Frontal cortex (tissue), 4 donors: ENCODE data around the gene NOP16. TPM values are rescaled to one million over a fixed set of nuclear protein-coding genes. Genes with fewer than 3 reads are reported as not detected.
A peak's percentile ranks its signal among the peaks of the same experiment; 100 is the strongest.

Experiments
- DNase-seq, 2 donors: peaks; one replicate each; pipeline ENCODE4 v3.0.0; 2012; ENCODE audit warnings: low spot score in 2 of 2
- FAIRE-seq: peaks from 2 replicates; lab custom pipeline; 2012; peaks lifted over from hg19 to GRCh38; lab: Jason Lieb, UNC
- total RNA-seq: library from RNA; depleted of rRNA; stranded (reverse); fragments of >200 nt; gene quantifications from one replicate; pipeline ENCODE4 v1.2.3, GENCODE V29; 2014
- donor health status: control.
- donor health status: control.
- donor health status: control.

NOP16 gene, protein sequence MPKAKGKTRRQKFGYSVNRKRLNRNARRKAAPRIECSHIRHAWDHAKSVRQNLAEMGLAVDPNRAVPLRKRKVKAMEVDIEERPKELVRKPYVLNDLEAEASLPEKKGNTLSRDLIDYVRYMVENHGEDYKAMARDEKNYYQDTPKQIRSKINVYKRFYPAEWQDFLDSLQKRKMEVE
- 12.6 TPM for total RNA-seq

DNA sequence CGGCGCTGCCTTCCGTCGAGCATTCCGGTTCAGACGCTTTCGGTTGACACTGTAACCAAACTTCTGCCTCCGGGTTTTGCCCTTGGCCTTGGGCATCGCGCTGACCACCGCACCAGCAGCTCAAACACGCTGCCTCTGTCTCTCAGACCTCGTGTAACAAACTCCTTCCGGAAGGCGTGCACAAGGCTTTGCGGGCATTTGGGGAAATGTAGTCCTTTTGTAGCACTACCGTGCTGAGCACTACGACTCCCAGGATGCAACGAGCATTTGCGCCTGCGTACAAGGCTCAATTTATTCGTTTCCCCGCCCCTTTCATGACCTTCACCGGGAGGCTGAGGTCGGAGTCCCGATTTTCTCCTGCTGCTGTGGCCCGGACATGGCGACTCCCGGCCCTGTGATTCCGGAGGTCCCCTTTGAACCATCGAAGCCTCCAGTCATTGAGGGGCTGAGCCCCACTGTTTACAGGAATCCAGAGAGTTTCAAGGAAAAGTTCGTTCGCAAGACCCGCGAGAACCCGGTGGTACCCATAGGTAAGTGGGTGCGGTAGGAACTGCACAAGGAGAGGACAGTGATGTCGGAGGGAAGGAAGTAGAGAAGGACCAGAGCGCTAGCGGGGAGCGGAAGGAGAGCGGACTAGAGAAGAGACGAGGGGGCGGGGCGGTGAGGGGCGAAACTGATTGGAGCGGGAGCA, at the start of gene NOP16, which contains the start of gene HIGD2A:
Gene NOP16, minus strand, starts transcription at position 155 of the 691 bp plus-strand sequence. Its CDS starts 59 bp downstream, at position 96.
Gene HIGD2A, plus strand, starts transcription at position 308 of the 691 bp plus-strand sequence. Its CDS starts 69 bp downstream, at position 377.
- DNase-seq (peak; percentile 91 to 98), FAIRE-seq (no peak)

DNA sequence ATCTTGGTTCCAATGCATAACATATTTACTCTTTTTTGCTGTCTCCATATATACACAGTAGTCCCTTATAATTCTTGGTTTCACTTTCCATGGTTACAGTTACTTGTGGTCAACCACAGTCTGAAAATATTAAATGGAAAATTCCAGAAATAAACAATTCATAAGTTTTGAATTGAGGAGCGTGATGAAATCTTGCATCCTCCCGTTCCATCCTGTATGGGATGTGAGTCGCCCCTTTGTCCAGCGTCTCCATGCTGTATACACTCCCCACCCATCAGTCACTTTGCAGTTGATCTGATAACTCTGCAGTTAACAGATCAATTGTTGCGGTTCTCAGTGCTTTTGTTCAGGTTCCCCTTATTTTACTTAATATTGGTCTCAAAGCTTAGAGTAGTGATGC, 48.3 kb upstream of the NOP16 start:
- DNase-seq: no peak
- no peak for FAIRE-seq

DNA sequence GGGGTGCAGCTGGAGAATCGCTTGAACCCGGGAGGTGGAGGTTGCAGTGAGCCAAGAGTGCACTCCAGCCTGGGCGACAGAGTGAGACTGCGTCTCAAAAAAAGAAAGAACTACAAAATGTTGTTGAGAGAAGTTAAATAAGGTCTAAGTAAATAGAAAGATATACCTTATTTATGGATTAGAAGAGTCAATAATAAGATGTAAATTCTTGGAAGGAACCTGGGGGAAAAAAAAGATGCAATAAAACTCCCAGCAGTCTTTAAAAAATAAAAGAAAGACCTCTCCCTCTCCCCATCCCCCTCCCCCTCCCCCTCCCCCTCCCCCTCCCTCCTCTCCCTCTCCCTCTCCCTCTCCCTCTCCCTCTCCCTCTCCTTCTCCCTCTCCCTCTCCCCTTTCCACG, 44.3 kb upstream of the NOP16 start:
- DNase-seq (no peak), FAIRE-seq (no peak)

DNA sequence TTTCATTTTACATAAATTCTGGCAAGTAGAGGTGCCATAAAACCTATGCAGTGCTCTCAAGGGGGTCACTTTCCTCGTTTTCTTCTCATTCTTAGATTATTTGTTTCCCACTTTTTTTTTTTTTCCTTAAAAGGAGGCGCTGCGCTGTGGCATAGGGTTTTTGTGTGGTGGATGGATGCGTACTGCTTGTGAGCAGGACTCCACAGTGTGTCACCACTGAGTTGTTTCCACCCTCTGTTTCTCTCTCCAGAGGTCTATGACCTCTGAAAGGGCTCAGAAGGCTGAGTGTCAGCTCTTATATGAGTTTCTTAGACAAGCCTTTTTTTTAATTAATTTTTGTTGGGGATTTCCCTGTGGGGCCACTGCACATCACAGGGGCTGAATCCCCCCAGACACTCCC, 41.6 kb upstream of the NOP16 start:
- FAIRE-seq (no peak), DNase-seq (no peak)

DNA sequence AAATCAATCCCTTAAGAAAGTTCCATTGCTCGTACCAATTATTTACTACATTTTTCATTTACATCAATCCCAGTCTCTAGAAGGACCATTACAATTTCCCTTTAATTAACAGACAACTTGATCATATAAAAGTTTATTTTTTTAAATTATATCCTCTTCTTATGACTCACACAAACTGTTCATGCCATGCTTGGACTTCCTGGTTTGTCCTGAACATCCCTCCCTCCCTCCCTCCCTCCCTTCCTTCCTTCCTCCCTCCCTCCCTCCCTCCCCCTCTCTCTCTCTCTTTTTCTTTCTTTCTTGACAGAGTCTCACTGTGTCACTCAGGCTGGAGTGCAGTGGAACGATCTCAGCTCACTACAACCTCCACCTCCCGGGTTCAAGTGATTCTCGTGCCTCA, 39.6 kb upstream of the NOP16 start:
- FAIRE-seq (no peak), DNase-seq (no peak)

DNA sequence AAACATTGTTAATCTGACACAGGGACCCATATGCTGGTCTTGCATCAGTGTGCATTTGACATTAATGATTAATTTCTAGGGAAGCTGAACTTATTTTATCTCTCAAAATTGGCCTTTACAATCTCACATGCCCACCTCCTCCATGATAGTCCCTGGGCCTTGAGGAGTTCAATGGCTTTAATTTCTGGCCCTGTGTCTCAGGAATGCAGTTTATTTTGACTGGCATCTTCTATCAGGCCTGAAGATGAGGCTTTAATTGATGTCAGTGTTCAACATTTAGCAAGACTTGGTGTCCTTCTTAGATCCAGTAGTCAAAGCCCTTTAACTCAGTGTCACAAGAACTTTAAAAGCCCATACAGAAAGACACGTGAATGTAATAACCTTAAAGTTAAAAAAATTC, 38.5 kb upstream of the NOP16 start:
- DNase-seq: no peak
- FAIRE-seq: no peak

DNA sequence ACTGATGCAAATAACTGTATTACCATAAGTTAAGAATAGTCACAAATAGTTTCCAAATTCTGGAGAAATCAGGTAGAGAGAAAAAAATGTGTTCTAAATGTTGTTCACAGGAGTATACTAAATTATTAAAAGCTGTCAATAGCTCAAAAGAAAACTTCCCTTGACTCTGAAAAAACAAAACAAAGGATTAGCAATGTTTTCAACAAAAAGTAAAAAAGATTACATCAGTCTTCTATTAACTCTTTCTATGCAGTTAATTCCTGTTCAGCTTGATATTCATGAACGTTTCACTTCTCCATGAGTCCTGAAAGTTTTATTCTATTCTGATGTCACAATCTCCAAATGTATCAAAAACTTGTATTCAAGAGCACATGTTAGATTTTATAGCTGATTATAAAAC, 37.4 kb upstream of the NOP16 start:
- DNase-seq (no peak), FAIRE-seq (no peak)

DNA sequence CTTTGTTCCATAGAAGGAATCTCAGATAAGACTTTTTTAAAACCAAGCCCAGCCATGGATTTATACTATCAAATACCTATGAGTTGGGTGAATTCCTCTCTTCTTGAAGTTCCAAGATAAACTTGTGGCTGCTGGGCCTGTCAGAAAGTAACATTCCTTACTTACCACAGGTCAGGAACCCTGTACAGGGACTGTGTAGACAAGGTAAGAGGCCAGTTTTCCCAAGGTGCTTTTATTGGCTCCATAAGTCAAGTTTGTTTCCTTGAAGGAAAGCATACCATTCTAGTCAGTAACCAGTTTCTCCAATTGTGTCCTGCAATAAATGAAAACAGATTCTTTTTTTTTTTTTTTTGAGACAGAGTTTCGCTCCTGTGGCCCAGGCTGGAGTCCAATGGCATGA, 36.7 kb upstream of the NOP16 start:
- FAIRE-seq (no peak), DNase-seq (no peak)

DNA sequence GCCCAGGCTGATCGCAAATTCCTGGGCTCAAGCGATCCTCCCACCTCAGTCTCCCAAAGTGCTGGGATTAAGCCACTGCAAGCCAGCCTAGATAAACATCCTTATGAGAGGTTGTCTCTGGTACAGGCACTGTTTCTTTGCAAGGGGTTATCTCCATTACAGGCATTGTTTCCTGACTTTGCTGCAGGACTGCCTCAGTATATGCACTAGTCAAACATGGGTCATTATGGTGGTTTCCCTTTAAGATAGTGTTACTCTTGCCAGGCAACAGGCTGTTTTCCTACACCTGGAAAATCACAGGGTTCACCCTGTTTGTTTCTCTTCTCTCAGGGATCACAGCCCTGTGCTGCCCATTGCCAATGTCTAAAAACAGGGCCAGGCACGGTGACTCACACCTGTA, 35.8 kb upstream of the NOP16 start:
- no peak for DNase-seq
- FAIRE-seq: no peak

DNA sequence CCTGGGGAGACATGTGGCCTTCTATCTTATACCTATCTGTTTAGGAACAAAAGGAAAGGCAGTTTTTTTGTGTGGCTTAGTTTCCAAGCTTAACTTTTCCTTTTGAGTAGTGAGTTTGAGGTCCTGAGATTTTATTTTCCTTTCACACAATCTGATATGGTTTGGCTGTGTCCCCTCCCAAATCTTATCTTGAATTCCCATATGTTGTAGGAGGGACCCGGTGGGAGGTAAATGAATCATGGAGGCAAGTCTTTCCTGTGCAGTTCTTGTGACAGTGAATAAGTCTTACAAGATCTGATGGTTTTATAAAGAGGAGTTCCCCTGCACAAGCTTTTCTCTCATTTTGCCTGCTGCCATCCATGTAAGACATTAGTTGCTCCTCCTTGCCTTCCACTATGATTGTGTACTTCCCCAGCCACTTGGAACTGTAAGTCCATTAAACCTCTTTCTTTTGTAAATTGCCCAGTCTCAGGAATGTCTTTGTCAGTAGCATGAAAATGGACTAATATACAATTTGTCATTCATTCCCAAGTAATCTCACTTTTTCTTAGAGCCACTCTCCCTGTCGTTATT, 32.7 kb upstream of the NOP16 start:
- no peak for FAIRE-seq
- DNase-seq: no peak

DNA sequence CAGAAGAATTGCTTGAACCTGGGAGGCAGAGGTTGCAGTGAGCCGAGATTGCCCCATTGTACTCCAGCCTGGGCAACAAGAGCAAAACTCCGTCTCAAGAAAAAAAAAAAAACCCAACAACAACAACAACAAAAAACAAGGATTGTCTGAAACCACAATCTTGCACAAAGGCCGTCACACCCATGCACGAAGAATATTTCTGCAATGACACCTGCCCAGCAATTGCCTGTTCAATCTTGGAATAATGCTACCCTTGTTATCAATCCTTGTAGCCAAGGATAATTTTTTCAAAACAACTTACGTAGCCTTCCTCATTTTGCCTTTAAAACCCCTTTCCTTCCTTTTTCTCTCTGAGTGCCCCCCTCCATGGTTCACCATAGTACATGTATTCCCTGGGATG, 31.7 kb upstream of the NOP16 start:
- FAIRE-seq: no peak
- no peak for DNase-seq

DNA sequence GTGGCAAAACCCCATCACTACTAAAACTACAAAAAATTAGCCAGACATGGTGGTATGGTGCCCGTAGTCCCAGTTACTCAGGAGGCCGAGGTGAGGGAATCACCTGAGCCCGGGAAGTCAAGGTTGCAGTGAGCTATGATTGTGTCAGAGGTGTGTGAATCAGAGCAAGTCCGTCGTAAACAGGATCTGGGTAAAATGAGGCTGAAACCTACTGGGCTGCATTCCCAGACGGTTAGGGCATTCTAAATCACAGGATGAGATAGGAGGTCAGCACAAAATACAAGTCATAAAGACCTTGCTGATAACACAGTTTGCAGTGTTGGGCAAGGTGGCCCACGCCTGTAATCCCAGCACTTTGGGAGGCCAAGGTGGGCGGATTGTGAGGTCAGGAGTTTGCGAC, 29.9 kb upstream of the NOP16 start:
- no peak for DNase-seq
- no peak for FAIRE-seq

DNA sequence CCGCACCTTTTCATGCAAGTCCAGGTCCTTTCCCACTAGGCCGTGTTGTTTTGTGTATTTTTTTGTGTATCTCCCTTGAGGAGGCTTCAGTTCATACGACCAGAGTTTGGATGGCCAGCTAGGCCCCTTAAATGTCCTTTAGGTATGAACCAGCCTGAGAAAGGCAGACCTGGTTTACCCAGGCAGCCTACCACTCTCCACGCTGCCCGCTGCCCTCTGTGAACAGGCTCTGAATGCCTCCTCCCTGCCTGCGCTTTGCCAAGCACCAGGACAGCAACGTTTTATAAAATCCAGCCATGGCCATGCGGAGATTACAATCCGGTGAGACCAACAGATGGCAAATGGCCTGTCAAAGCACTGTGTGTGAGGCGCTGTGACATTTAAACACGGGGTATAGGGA, 28.6 kb upstream of the NOP16 start:
- FAIRE-seq: no peak
- no peak for DNase-seq

DNA sequence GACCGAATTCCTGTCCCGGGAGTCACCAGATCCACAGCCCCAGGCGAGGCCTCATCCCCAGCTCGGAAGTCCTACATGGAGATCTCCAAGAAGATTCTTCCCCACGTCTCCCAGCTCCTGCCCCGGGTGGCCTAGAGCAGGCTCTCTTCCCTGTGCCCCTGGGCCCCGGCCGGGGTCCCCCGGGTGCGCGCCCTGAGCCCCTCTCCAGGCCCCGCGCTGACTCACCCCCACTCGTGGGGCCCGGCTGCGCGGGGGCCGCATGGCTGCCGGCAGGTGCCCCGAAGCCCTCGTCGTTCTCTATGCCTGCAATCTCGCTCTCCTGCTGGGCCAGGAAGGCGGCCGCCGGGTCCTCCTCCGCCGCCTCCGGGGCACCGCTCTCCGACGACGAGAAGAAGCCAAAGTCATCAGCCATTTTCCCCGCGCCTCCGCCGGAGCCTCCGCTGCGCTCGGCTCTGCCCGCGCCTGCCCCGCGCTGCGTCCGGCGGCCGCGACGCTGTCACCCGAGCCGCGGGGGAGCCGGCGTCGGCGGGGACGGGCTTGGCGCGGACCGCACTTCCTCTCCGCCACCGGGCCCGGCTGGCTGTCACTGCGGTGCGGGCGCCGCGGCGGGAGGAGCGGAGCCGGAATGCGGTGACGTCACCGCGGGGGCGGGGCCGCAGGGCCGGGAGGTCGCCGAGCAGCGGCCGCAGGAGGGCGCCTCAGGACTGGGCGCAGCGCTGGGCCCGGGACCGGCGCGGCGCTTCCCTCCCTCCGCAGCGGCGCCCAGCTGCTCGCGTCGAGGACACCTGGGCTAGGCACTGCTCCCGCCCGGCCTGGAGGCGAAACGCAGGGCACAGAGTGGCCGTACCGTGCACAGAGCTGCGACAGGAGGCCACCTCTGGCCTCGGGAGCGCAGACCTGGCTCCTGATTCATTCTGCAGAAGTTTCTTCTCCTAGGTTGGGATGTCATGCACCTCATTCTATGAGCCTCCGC, 27.8 kb upstream of the NOP16 start, which contains the start of gene CLTB:
Gene CLTB, minus strand, starts transcription at position 588 of the 973 bp plus-strand sequence. Its CDS starts 176 bp downstream, at position 412.
- DNase-seq (peak; percentile 97 to 98), FAIRE-seq (no peak)

DNA sequence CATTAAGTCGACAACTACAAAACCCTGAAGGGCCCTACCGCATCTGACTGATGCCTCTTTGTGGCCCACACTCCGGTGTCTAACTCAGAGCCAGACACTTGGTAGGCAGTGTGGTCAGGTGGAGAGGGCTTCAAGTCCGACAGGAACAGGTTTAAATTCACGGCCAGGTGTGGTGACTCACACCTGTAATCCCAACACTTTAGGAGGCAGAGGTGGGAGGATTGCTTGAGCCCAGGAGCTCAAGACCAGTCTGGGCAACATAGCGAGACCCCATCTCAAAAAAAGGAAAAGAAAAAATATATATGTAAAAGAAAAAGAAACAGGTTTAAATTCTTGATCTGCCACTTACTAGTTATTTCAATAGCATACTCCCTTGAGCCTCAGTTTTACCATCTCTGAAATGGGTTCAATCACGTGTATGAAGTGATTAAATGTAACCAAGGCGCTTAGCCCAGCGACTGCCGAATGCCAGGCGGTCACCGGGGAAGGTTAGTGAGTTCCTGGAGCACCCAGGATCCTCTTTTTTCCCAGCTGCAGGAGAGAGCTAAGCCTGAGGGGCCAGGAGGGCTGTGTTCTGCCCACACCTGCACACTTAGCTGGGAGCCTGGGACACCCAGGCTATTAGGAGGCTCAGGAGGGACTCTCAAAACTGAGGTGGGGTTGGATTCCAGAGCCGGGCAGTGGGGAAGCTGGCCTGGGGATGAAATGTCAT, 27.0 kb upstream of the NOP16 start:
- FAIRE-seq (no peak), DNase-seq (no peak)

DNA sequence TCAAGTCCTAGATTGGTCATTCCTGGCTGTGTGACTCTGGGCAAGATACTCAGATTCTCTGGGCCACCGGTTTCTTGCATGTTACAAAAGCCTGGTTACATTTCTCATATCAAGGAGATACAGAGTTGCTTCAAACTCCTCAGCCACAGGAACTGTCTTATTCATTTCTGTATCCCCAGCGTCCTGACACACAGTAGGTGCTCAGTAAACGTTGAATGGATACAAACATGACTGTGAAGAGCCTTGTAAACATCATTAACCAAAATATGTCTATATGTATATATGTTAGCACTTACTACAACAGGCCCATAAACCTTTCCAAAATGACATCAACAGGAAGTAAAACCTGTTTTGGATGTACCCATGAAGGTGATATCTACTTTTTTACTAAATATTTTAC, 26.3 kb upstream of the NOP16 start:
- no peak for DNase-seq
- FAIRE-seq: no peak

DNA sequence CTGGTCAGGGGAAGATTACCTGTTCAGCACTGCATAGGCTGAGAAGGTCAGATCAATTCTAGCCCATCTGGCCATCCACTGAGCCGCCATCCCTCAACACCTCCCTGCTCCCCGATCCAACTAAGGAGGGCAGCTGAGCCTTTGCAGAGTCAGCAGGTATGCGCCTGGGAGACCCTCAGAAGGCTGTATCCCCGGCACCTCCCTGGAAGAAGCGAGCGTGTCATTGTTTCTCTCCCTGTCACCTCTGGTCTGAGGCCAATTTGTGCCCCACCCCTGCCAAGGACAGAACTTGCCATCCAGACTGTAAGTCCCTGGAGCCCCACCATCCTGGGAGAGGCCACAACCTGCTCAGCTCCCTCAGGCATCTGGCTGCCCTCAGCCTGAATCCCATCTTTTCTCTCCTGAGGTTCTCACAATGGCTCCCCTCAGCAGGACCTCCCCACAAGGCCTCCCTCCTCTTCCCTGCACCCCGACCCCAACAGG, 25.4 kb upstream of the NOP16 start:
- FAIRE-seq: no peak
- no peak for DNase-seq

DNA sequence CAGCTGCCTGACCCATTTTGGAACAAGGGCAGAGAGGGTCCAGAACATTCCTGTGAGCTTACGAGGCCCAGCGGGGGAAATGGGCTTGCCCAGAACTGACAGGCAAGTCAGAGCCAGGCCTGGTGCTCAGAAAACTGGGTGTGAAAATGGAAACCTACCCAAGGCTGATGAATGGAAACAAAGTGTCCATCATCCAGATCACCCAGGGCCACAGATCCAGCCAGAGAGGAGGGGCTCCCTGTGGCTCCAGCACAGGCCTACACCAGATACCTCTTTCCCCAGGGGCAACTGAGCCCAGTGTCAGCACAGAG, 24.8 kb upstream of the NOP16 start:
- no peak for FAIRE-seq

DNA sequence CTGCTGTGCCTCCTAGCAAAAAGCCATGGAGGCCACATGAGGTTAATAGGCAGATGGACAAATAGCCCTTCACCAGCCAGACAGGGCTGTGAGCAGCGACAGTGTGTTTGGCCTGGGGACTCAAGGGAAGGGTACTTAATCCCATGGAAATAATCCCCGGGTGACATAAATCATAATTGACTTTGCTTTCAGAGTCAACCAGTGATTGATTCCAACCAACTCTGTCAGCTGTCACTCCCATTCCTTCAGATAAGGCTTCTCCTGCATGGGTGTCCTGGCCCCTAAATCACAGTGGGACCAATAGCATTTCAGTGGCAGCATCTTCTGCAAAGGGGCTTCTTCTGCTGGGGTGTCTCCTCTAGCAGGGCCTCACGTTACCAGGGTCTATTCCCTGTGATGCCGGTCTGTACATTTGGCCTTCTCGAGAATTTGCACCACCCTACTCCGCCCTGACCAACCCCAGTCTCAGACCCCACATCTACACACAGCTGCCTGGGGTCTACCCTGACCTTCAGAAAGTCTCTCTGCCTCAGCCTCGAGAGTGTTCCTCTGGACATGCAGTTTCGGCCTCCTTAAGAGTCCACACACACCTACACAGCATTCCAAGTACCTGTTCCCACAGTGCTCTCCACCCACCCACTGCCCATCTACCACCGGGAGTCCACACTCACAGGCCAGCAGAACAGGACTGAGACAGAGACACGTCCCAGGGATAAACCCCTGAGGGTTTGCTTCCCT, 24.3 kb upstream of the NOP16 start:
- DNase-seq (no peak), FAIRE-seq (no peak)

More for the DNA sequence above, 24.8 kb upstream of the NOP16 start:
- no peak for DNase-seq
